ENCODE measurements around the gene IL4I1. TPM values are rescaled to one million over a fixed set of nuclear protein-coding genes. Genes with fewer than 3 reads are reported as not detected.

Gene IL4I1
- total and polyA plus RNA-seq, 4 donors, result 0.08 to 0.75 (median 0.23) TPM

GRCh38 chr19:49862391-49863253 is 34.1 kb downstream of the IL4I1 start:
- Histone ChIP-seq H3K9ac (ENCODE audit: low read depth in 1 of 2, low read length in 2 of 2) (no peak overlapping the region), H3K27me3 (ENCODE audit: control insufficient read depth in 4 of 4, insufficient read depth in 4 of 4, low read length in 3 of 4) (no peaks in the 10 kb centered on the region), H3K27ac (ENCODE audit: low read depth in 1 of 2, low read length in 2 of 2) (no peak overlapping the region), H3K9me3 (ENCODE audit: control insufficient read depth in 4 of 4, low read length in 3 of 4) (no peaks in the 10 kb centered on the region), H3K36me3 (ENCODE audit: control insufficient read depth in 4 of 4, insufficient read depth in 3 of 4, low read depth in 1 of 4, low read length in 3 of 4) (peaks cover 4 to 50% (median 9%) of the 10 kb centered on the region in 4 donors), H3K4me1 (ENCODE audit: control insufficient read depth in 4 of 4, insufficient read depth in 4 of 4, low read length in 3 of 4) (peaks cover 12 to 23% (median 19%) of the 10 kb centered on the region in 4 donors), H3K4me3 (ENCODE audit: low read depth in 1 of 3, low read length in 3 of 3) (no peak overlapping the region)
- 89% methylated on average over 49 of the region's 49 CpGs for WGBS
- TF ChIP-seq GABPA (IDR thresholded peaks at IDR 0.05 in 1 of 2, conservative IDR thresholded peaks at IDR 0.05 in 1 of 2) (no peak), SP1 (IDR thresholded peaks at IDR 0.05) (no peak), RAD21 (IDR thresholded peaks at IDR 0.05) (no peak), HNF4G (IDR thresholded peaks at IDR 0.05) (no peak), REST (IDR thresholded peaks at IDR 0.05) (no peak), HNF4A (conservative IDR thresholded peaks at IDR 0.05) (no peak), EGR1 (IDR thresholded peaks at IDR 0.05; ENCODE audit: low read depth in 2 of 2) (no peak), FOXA2 (IDR thresholded peaks at IDR 0.05) (no peak), NR2F2 (IDR thresholded peaks at IDR 0.05) (no peak), MAX (IDR thresholded peaks at IDR 0.05) (no peak), FOXA1 (IDR thresholded peaks at IDR 0.05) (no peak), TAF1 (conservative IDR thresholded peaks at IDR 0.05) (no peak), ZBTB33 (IDR thresholded peaks at IDR 0.05) (no peak), YY1 (IDR thresholded peaks at IDR 0.05) (no peak), JUND (IDR thresholded peaks at IDR 0.05) (no peak), RXRA (IDR thresholded peaks at IDR 0.05) (no peak), ATF3 (IDR thresholded peaks at IDR 0.05) (no peak), CTCF (IDR thresholded peaks at IDR 0.05; ENCODE audit: low read depth, low read length, missing input control) (no peak)
- DNase-seq (ENCODE audit: low spot score), result no peak

All from liver (tissue), 9 donors.